HT1080 (cell line): Measurements from ENCODE around the gene EXOC4. TPM values are rescaled to one million over a fixed set of nuclear protein-coding genes. Genes with fewer than 3 reads are reported as not detected.
A peak's percentile ranks its signal among the peaks of the same experiment; 100 is the strongest.
"Not testable (repeated sequence)": the region's sequence is repeated elsewhere in the genome, so short reads cannot be mapped to it uniquely, and the experiment has no call there.

Experiments
- DNase-seq: peaks from one replicate; pipeline ENCODE4 v3.0.0-alpha.2; 2015; ENCODE audit warnings: low read depth
- total RNA-seq: library from RNA; depleted of rRNA; stranded (reverse); fragments of >200 nt; shearing (Covaris generic); gene quantifications from 2 replicates; pipeline ENCODE4 v1.2.3, GENCODE V29; 2014

EXOC4 gene
- total RNA-seq, 1 experiment from 2014 or later: 39.3 TPM

DNA sequence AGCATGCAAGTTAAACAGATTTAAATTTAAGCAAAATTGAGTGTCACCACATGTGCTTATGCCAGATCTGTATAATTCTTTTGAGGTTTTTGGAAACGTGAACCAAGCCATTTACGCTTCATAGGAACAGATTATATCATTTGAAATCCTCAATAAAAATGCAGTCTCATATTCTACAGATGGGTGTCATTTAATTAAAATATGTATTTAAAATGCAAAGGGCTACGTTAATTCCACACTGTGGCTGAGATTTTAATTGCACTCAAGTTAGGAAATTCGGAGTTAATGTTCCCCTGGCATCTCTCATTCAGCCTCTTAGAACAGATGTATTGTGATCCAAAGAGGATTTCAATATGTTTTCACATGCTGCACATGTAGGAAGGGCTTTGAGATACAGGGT is 709.8 kb downstream of the EXOC4 start:
- no peak for DNase-seq

DNA sequence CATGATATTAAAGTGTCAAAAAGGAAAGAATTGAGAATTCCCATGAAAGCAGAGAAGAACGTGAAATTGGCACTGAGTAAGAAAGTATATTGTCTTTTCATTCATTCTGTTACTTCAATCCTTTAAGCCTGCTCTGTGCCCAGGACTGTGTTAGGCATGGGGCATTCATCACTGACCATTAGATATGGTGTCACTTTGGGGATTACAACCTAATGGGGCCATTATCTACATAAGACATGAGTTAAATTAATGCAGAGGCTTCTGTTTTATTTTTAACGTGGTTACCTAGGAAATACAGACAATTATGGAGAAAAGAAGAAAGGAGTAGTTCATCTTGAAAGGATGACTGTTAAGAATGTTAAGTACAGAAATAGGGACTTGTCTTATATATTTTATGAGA is 710.8 kb downstream of the EXOC4 start:
- DNase-seq: no peak

DNA sequence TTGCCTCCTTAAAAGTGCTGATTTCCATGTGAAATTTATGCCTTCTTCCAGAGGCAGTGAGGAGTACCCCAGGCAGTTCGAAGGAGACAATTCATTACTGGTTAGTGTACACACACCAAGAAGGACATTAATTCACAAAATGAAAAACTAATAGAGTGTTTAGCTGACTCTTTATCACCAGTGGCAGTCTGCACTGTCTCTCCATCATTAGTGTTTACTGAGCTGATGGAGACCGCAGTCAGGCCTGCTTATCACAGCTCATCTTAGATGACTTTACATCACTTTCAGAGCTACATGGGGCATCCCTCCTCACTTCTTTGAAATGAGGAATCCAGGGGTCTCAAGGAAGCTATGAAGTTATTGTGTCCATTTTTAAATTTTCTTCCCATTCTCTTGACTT is 718.7 kb downstream of the EXOC4 start:
- no peak for DNase-seq

DNA sequence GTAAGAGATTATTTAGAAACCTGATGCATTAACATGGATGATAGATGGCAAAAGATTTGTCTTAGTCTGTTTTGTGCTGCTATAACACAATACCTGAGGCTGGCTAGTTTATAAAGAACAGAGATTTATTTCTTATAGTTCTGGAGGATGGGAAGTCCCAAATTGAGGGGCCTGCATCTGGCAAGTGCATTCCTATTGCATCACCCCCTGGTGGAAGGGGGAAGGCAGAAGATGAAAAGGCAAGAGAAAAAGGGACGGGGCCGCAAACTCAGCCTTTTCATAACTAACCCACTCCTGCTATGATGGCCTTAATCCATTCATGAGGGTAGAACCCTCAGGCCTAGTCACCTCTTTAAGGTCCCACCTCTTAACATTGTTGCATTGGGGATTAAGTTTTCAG is 720.8 kb downstream of the EXOC4 start:
- no peak for DNase-seq

DNA sequence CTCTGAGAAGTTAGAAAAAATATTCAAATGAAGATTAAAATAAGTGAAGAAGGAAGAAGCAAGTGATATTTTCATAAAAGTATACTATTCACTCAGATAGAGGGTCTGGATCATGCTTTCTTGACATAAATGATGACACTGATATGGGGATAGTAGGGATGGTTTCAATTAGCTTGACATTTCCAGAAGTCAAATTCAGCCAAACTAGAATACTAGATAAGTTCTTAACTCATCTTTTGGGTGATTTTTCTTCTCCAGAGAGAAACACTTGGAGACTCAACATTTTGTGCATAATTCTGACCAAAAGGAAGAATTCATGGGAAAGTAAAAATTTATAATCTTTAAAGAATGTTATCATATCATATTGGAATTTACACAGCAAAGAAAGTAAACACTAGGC is 722.3 kb downstream of the EXOC4 start:
- no peak for DNase-seq

DNA sequence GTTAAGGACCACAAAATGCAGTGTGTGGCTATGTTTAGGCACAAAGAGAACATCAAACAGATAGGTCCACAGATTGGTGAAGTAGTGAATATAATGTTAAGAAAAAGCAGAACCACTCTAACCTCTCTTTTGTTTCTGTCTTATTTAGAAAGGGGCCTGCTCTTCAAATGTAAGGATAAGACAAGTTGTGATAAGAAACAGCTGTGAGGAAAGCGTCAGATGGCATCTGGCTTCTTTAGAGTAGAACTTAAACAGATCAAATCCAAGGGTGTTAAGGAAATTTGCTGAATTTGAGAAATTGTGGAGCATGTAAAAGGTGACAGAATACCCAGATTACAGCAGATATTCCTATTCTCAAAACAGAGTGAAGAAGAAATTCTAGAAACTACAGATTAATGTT is 723.3 kb downstream of the EXOC4 start:
- no peak for DNase-seq

DNA sequence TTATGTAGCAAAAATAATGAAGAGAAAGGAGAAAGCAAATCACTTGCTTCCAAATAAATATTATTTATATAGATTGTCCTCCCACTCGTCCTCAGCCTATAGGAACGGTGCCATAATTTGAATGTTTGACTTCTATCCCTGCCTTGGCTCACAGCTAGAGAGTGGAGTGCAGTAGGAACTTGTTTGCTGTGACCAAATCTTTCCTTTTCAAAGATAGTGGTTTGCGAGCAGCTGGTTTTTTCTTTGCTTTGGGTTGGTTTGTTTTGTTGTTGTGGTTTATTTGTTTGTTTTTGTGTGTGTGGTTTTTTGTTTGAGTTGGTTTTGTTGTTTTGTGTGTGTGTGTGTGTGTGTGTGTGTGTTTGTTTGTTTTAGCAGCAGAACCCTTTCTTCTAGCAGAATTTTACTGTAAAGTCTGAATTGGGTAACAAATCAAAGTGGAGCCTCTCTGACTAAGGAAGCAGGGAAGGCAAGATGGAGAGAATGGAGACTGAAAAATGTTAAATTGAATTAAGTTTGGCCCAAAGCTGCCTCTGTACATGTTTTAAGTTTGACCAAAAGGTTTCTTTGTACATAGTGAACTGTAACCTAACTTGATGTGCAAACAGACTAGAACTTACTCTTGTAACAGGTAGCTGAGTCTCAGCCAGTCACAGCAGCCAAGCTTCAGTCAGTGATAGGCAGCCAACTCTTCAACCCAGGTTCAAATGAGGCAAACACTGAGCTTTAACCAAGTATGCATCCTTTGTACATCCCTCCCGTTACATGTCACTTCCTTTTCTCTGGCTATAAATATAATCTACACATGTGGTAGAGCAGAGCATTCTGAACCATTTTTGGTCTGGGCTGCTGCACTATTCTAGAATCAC is 724.8 kb downstream of the EXOC4 start:
- DNase-seq: no peak

DNA sequence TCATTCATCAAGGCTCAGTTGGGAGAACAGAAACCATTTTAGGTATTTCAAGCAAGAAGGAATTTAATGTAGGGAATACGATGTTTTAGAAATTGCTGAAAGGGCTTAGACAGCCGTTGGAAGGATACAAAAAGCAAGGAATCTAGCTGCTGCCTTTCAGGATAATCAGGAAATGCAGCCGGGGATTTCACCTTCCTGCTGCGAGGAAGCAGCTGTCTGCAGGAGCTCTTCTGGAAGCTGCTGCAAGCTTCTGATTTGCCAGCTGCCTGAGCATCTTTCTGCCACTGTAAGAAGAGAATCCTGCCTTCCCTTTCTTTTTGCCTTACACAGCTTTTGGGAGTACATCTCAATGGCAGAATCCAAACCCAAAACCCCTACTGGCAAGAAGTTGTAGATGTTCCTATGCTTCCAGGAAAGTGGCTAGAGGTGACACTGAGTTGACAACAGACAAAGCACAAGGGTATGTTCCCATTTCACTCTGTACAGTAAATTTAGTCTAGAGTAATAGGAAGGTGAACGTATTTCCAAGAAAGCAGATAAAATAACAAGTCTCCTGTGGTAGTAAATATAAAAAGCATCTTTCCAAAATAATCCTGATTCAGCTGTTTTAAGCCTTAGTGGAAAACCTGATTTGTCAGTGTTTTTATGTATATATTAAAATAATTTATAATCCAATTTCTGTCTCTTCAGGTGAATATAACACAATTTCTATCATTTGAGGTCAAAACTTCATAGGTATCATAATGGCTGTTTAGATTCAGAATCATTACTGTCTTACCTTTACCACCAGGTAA is 725.8 kb downstream of the EXOC4 start:
- DNase-seq: no peak

DNA sequence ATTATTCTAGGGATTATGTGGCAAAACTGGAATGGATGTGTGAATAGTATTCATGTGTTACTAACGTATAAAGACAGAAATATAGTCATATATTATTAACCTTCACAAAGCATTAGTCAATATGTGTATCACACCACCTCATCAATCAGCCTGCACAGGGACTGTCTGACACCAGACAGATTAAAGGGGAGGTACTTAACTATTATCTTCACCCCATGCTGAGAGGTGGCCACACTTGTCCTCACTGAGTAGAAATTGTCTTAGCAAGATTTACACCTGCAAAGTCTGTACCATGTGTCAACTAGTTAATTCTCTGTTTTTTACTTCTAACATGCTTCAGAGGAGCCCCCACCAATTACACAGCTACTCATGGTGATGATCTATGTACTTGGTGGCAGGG is 727.9 kb downstream of the EXOC4 start:
- DNase-seq: no peak

DNA sequence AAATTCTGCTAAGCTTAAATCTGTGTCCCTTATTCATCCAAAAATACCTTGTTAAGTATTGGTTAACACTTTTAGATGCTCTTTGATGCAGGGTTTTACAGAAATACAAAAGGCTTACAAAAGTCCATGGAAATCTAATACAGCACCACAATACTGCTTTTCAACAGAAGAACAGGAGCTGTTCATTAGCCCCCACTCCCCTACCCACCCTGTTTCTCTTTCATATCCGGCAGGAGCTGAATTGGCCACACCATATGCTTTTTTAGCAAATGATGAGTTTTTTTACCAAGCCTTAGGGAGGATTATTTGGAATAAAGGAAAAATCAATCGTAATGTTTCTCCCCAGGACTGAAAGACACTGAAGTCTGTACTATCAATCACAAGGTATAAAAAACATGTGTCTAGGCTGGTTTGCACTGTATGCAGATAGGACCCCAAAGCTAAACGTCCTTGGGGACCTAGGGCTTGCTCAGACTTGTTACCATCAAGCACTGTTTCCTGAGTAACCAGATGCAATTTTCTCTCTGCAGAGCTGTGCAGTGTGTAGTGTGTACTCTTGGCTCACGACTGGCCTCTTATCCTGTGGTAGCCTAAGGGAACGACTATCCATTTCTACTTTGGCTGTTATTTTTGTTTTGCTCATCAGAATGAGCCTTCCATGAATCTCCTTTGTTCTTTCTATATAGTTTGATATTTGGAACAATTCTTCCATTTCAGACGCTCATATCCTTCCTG is 731.0 kb downstream of the EXOC4 start:
- no peak for DNase-seq

DNA sequence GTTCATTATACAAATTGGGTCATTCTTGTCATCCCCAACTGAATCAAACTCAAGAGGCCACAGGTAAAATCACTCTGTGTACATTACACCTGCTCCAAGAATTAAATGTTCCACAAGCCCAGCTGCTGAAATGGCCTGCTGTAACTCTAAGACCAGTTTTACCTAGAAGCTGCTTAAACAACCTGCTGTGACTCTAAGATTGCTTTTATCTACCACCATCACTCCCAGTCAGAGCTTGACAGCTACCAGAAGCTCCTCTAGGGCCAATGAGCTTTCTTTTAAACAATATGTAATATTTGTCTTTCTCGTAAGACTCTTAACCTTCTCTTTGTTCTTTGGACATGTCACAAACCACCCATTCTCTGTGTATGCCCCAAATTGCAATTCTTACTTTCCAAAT is 732.4 kb downstream of the EXOC4 start:
- DNase-seq: no peak

DNA sequence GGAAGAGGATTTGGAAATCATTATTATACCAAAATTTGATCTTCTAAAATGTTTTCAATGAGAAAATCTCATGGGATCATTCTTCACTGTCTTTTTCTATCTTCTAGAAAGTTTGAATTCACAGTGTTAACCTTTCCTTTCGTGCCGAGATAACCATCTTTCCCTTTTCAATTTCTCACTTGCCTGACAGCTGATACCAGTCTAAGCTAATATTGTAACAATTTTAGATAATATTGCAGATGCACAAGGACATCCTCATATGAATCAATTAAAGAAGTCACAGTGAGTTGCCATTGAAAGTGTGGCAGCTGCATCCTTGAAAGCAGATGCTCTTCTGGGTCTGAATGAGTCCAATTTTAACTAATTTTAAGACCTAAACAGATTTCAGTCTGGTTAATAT is 734.7 kb downstream of the EXOC4 start:
- DNase-seq: no peak

DNA sequence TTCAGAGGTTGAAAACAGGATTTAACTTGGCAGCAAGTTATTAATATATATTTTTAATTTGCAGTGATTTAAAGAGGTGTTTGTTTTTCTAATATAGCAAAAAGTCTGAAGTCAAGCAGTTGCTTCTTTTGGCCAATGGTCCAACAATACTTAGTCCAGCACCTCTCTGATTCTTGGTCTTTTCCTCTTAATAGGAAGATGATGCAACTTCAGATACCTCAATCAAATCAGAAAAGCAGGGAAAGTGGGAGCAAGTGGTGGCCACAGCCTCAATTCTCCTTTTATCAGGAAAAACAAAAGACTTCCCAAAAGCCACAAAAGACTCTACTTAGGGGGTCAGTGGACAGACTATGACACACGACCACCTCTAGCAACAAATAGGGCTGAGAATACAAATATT is 740.7 kb downstream of the EXOC4 start:
- no peak for DNase-seq

DNA sequence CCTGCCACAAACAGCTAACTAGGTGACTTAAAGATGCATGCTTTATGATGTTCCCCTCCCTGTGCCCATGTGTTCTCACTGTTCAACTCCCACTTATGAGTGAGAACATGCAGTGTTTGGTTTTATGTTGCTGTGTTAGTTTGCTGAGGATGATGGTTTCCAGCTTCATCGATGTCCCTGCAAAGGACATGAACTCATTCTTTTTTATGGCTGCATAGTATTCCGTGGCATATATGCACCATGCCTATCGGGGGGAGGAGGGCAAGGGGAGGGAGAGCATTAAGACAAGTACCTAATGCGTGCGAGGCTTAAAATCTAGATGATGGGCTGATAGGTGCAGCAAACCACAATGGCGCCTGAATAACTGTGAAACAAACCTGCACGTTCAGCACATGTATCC is 741.2 kb downstream of the EXOC4 start:
- not testable (repeated sequence) for DNase-seq

DNA sequence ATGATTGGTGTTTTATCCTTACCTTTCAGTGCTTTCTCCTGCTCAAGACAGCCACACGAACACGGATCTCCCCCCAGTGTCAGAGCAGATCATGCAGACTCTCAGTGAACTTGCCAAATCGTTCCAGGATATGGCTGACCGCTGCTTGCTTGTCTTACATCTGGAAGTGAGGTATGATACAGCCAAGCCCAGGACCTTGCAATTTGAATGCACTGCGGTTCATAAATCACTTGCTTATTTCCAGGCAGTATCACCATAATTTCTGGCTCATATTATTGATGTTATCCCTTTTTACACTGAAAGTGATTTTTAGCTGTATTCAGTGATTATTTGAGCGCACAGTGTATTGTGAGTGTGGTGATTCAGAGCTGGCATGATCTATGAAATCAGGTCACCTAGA is 744.6 kb downstream of the EXOC4 start:
- no peak for DNase-seq

DNA sequence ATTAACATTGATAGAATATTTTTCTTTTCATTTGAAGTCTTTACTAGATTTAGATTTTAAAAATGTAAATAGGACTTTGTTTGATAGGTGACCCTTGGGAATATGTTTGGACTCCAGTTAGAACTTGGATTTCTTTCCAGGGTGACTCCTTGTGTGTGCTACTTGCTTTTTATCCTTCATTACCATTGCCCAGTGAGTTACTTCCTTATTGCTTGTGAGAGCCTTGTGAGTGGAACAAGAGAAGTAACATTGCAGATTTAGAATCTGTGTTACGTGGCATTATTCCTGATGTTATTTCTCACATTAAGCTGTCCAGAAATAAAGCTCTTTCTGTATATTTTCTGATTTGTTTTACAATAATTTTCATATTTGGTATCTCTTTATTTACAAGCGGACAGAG is 746.3 kb downstream of the EXOC4 start:
- DNase-seq: no peak

DNA sequence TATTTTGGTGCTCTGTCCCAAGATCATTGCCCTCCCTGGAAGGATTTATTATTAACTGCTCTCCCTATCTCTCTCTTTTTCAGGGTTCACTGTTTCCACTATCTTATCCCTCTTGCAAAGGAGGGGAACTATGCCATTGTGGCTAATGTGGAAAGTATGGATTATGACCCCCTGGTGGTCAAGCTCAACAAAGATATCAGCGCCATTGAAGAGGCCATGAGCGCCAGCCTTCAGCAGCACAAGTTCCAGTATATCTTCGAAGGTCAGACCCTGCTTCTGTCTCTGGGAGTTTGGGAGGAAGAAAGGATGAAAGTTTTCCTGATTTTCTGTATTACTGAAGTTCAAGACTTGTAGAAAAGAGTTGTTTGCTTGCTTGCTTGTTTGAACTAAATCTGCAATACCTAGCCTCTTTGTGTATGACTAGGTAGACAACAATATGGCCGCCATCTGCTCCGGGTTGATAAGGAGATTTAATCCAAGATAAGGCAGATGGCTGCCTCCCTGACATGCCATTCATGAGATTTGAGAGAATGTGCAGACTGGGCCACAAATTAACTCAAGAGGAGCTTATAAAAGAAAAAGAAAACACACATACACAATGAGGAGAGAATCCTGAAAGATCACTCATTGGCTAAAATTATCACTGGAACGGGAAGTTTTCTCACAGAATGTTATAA is 752.1 kb downstream of the EXOC4 start:
- DNase-seq: no peak

DNA sequence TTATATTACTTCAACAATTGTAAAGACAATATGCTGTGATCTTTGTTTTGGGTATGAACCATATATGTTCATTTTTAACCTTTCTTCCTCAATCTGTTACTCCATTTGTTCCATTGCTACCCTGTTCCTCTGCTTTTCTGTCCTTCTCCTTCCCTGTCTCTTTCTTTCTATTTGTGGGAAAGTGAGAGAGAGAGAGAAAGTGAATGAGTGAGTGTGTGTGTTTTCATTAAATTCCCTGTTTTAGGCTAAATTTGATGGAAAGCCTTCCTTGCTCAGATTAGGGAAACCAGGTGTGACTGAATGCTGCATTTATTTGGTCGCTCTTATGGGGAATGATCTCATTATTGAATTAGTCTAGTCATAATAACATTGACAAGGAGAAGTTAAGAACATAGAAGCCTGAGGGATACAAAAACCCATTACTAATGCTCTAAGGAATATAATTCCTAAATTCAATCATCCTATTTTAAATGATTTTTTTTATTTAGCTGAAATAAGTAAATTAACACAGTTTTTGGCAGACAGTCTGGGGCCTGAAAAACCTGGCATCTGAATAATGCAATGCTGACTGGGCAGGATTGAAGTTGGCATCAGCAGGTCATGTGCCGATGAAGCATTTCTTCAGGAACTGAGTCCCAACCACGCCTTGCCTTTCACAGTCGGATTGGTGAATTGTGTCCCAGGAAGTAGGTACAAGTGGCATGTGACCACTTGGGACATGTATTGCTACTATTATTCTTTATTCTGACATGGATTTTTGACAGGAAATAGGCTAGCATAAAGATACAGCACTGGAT is 756.6 kb downstream of the EXOC4 start:
- DNase-seq: no peak

DNA sequence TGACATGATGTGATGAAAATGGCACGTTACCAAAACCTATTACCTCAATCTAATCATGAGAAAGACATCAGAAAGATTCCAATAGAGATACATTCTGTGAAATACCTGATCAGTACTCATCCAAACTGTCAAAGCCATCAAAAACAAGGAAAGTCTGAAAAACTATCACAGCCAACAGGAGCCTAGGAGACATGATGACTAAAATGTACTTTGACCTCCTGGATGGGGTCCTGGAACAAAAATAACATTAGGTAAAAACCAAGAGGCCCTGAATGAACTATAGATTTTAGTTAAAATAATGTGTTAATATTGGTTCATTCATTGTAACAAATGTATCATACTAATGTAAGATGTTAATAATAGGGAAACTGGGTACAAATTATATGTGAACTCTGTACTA is 760.4 kb downstream of the EXOC4 start:
- no peak for DNase-seq

DNA sequence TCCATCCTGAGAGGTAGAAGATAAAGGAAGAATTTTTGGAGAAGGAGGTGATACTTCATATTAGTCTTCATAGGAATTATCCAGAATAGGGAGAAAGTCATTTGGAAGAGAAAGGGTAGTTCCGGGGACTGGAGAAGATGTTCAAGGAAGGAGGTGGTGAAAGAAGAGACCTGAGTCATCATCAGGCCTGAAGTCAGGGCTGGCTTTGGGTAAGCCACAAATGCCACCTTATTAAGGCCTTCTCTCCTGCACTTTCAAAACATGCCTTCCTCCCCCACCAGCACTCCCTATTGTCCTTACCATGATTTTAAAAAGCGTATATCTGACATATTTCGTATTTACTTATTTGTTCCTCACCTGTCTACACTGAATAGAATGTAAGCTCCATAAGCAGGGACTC is 762.1 kb downstream of the EXOC4 start:
- DNase-seq: peak; percentile 51
